Upper lobe of left lung (tissue), 6 donors: ENCODE data around the gene SND1. TPM values are rescaled to one million over a fixed set of nuclear protein-coding genes. Genes with fewer than 3 reads are reported as not detected.
A peak's percentile ranks its signal among the peaks of the same experiment; 100 is the strongest.

Experiments
- ATAC-seq, 2 donors: fragments of 200-7000 bp; cut with Tn5 transposase; one replicate each; pipeline ENCODE4 v1.9.1; 2022; ENCODE audit warnings: mild to moderate bottlenecking in 2 of 2, moderate library complexity in 2 of 2; ENCODE audit not compliant: low FRiP score in 2 of 2
- DNase-seq, 2 donors: peaks; one replicate each; pipeline ENCODE4 v3.0.0-alpha.2; 2019 to 2020
- H3K27ac ChIP-seq, 4 donors: fragments of 200-600 bp; sonication (generic); one replicate each; pipeline ENCODE4 v1.5.1; 2016 to 2019
- H3K27me3 ChIP-seq, 4 donors: fragments of 200-600 bp; sonication (generic); one replicate each; pipeline ENCODE4 v1.5.1; 2017 to 2019
- H3K36me3 ChIP-seq, 4 donors: fragments of 200-600 bp; sonication (generic); one replicate each; pipeline ENCODE4 v1.5.1; 2016 to 2019
- H3K4me1 ChIP-seq, 4 donors: fragments of 200-600 bp; sonication (generic); one replicate each; pipeline ENCODE4 v1.5.1; 2018 to 2019
- H3K4me3 ChIP-seq, 4 donors: fragments of 200-600 bp; sonication (generic); one replicate each; pipeline ENCODE4 v1.5.1; 2017 to 2019; ENCODE audit warnings: mild to moderate bottlenecking in 2 of 4, moderate library complexity in 1 of 4
- H3K9me3 ChIP-seq, 4 donors: fragments of 200-600 bp; sonication (generic); one replicate each; pipeline ENCODE4 v1.5.1; 2018 to 2019
- CTCF ChIP-seq, 6 experiments: fragments of 450-650 bp in 4 of 6; fragments of 200-600 bp in 2 of 6; sonication (generic) in 2 of 6; IDR thresholded peaks; one replicate each; pipeline ENCODE4 v1.5.1; 2016 to 2019; ENCODE audit warnings: antibody characterized with exemption in 6 of 6
- EP300 ChIP-seq, 4 donors: sonication (generic); formaldehyde crosslinking; IDR thresholded peaks; one replicate each; pipeline ENCODE4 v1.5.1; 2017; ENCODE audit warnings: antibody characterized with exemption in 4 of 4, control low read depth in 2 of 4
- POLR2A ChIP-seq, 4 donors: fragments of 450-650 bp; IDR thresholded peaks; one replicate each; pipeline ENCODE4 v1.5.1; 2016 to 2017; ENCODE audit warnings: antibody characterized with exemption in 4 of 4, mild to moderate bottlenecking in 2 of 4
- POLR2AphosphoS5 ChIP-seq, 2 donors: sonication (generic); formaldehyde crosslinking; IDR thresholded peaks; one replicate each; pipeline ENCODE4 v1.5.1; 2017; ENCODE audit warnings: antibody characterized with exemption in 2 of 2
- WGBS, 2 donors: methylation state at CpG; one replicate each; pipeline ENCODE4 v1.1.5; 2017 to 2018; 5-methylcytosine and 5-hydroxymethylcytosine counted together
- total RNA-seq, 6 donors: library from RNA; depleted of rRNA in 4 of 6; stranded (reverse); fragments of >200 nt in 4 of 6; gene quantifications; one replicate each; pipeline versions ENCODE4 v1.1.0 to v1.2.1, GENCODE V29; 2016 to 2021
- donor health status: DM: no; HTN: no; CAD: no; lungs with moderate emphysema.
- donor health status: DM: no; HTN: yes; CAD: no; lungs with severe emphysema.

SND1 gene
- total RNA-seq, 6 donors from 2014 or later, result 107 to 167 (median 121) TPM

- TF ChIP-seq CTCF (IDR thresholded peaks at IDR 0.05) (no peak), EP300 (IDR thresholded peaks at IDR 0.05) (no peak), POLR2AphosphoS5 (IDR thresholded peaks at IDR 0.05) (no peak), POLR2A (IDR thresholded peaks at IDR 0.05) (no peak)
- peak in 1 of 2 donors; percentile 69 for DNase-seq
- no peak for ATAC-seq
- Histone ChIP-seq H3K27ac (peak overlapping the region in 2 of 4 donors; percentile 72 to 87), H3K9me3 (no peaks in the 10 kb centered on the region), H3K4me1 (peaks cover 37 to 73% (median 56%) of the 10 kb centered on the region in 4 donors), H3K36me3 (no peaks in the 10 kb centered on the region), H3K4me3 (peak overlapping the region in 3 of 4 donors; percentile 52 to 68 (median 64)), H3K27me3 (peaks cover 0 to 5% (median 0%) of the 10 kb centered on the region in 4 donors)
- WGBS, 2 donors, result 77 to 79% methylated on average over 10 to 21 of the region's 21 CpGs
Observed at GRCh38 chr7:128030263-128030653, 378.3 kb downstream of the SND1 start.

DNA sequence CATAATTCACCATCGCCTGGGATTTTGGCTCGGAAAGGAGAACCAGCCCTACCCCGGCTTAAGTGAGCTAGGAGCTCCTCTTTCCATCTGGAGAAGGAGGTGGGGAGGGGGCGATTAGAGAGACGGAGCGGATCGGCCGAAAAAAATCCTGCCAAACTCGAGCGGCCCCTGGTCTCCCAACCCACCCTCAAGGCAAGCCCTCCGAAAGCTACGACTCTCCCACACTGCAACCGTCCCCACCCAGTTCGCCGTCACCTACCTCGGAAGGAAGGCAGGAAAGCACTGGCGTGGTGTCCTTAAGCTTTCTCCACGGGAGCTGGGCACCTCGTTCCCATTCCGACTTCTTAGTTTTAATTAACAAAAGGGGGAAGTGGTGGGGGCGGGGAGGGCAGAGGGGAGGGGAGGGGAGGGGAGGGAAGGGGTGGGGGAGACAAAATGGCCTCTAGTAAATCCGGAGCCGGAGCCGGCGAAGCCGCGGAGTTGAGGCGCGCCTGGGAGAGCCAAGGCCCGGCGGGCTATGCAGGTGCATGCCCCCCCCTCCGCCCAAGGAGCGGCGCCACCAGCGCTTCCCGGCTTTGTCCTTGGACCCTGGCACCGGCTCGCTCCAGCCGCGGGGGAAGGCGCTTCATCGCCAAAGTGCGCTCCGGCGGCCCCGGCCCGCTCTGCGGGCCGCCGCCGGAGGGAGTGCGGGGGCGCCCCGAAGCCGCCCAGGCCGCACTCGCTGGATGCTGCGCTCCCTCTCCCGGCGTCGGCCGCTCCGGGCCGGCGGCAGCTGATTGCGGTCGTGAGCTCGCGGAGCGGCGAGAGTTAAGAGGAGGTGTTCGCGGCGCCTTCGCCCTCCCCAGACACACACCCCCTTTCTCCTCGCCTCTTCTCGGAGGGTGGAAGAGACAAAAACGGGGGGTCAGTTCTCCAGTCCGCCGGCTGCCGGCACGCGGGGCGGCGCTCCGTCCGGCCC, 378.9 kb downstream of the SND1 start, which contains the start of gene LRRC4:
Gene LRRC4, minus strand, starts transcription at position 784 of the 958 bp plus-strand sequence. CDS start 797 bp downstream, outside the sequence.
- 8 to 24% methylated on average over 9 to 20 of the region's 87 CpGs for WGBS, 2 donors
- H3K27ac ChIP-seq, result peak within 1 kb of the TSS; percentile 45 to 87 (median 74)
- DNase-seq (peak in 1 of 2 donors; percentile 89), ATAC-seq (peak in 1 of 2 donors; percentile 55)
- peaks cover 0 to 5% (median 0%) of the 10 kb centered on the region in 4 donors for H3K27me3 ChIP-seq
- H3K9me3 ChIP-seq, result no peaks in the 10 kb centered on the region
- H3K4me1 ChIP-seq, result peaks cover 37 to 70% (median 51%) of the 10 kb centered on the region in 4 donors
- TF ChIP-seq CTCF (IDR thresholded peaks at IDR 0.05) (no peak), POLR2A (IDR thresholded peaks at IDR 0.05) (no peak), POLR2AphosphoS5 (IDR thresholded peaks at IDR 0.05) (no peak), EP300 (IDR thresholded peaks at IDR 0.05) (no peak)
- H3K36me3 ChIP-seq, result no peaks in the 10 kb centered on the region
- peak within 1 kb of the TSS; percentile 30 to 68 (median 58) for H3K4me3 ChIP-seq

DNA sequence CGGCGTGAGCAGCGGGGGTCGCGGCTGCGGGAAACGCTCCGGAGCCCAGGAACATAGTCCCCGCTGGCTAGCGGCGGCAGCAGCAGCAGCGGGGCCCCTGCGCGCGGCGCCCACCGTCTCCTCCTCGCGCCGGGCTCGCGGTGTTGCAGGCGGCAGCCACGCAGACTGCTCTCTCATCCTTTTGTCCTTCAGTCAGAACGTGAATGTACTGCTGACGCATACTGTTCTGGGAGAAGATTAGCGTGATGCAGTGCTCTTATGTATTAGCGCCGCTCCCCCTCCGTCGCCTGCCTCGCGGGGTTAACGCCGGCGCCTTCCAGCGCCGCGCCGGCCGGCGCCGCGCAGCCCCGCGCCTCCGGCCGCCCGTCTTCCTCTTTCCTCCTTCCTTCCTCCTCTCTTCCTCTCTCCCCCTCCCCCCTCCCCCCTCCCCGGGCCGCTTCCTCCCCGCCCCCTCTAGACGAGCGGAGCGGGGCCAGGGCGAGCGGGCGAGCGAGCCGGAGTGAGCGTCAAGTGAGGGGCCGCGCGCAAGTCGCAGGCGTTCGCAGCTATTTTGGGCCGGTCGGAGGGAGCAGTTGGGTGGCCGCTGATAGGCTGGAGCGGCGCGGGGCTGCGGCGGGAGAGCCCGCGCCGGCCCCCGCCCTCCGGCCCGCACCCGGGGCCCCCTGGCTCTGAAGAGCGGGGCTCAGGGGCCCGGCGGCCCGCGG, 380.1 kb downstream of the SND1 start:
- Histone ChIP-seq H3K27ac (peak overlapping the region; percentile 43 to 87 (median 56)), H3K4me1 (peaks cover 30 to 60% (median 41%) of the 10 kb centered on the region in 4 donors)

More for the DNA sequence above, 380.1 kb downstream of the SND1 start:
- peak overlapping the region; percentile 11 to 68 (median 58) for H3K4me3 ChIP-seq
- peaks cover 0 to 5% (median 0%) of the 10 kb centered on the region in 4 donors for H3K27me3 ChIP-seq
- peak in 1 of 2 donors; percentile 90 for DNase-seq
- TF ChIP-seq CTCF (IDR thresholded peaks at IDR 0.05), result peak in 5 of 6 experiments; percentile 13 to 64 (median 21)
- TF ChIP-seq POLR2AphosphoS5 (IDR thresholded peaks at IDR 0.05), result no peak
- no peak for TF ChIP-seq EP300 (IDR thresholded peaks at IDR 0.05)
- peak in 1 of 4 donors; percentile 35 for TF ChIP-seq POLR2A (IDR thresholded peaks at IDR 0.05)
- ATAC-seq, result peak; percentile 25 to 82
- no peaks in the 10 kb centered on the region for H3K9me3 ChIP-seq
- H3K36me3 ChIP-seq, result no peaks in the 10 kb centered on the region
- WGBS, 2 donors, result 0 to 1% methylated on average over 46 to 57 of the region's 87 CpGs
